ENCODE data around the gene SRPRA.
A peak's percentile ranks its signal among the peaks of the same experiment; 100 is the strongest.

The SRPRA gene

DNA sequence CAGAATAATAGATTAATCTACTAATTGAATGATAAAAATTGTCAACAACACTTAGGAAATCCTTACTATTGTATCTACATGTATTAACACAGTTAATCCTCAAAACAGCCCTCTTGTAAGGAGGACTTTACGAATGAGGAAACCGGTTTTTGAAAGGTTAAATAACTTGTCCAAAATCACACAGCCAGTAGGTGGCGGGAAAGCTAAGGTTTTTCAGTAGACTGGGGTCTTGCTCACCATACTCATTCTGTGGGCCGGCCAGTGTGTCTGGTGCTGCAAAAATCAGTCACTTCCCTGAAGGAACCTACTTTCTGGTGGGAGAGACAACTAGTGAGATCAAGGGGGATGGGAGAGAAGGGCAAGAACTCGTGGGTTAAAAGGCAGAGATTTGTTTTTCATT is 39.0 kb upstream of the SRPRA start:
- Histone ChIP-seq H3K27ac (ENCODE audit: low read depth, low read length) (no peak overlapping the region), H3K4me3 (ENCODE audit: low read depth, low read length) (no peak overlapping the region), H3K4me1 (ENCODE audit: control insufficient read depth, insufficient read depth, low read length) (peaks cover 10% of the 10 kb centered on the region), H3K9me3 (ENCODE audit: control insufficient read depth, insufficient read depth, low read depth, low read length) (no peaks in the 10 kb centered on the region), H3K27me3 (ENCODE audit: control insufficient read depth, insufficient read depth, low read length) (no peaks in the 10 kb centered on the region), H3K36me3 (ENCODE audit: control insufficient read depth, insufficient read depth, low read length) (0 out of 2 replicates have a peak, but pooled peaks cover 11% of the 10 kb centered on the region), H3K9ac (ENCODE audit: low read length) (no peak overlapping the region)

GRCh38 chr11:126305699-126306098 is 37.0 kb upstream of the SRPRA start:
- H3K27ac ChIP-seq (ENCODE audit: low read depth, low read length): no peak overlapping the region
- H3K4me3 ChIP-seq (ENCODE audit: low read depth, low read length): no peak overlapping the region
- H3K4me1 ChIP-seq (ENCODE audit: control insufficient read depth, insufficient read depth, low read length): peaks cover 10% of the 10 kb centered on the region

GRCh38 chr11:126304457-126305075 is 35.9 kb upstream of the SRPRA start:
- H3K4me1 ChIP-seq (ENCODE audit: control insufficient read depth, insufficient read depth, low read length): peaks cover 10% of the 10 kb centered on the region
- no peaks in the 10 kb centered on the region for H3K27me3 ChIP-seq (ENCODE audit: control insufficient read depth, insufficient read depth, low read length)
- H3K9me3 ChIP-seq (ENCODE audit: control insufficient read depth, insufficient read depth, low read depth, low read length): no peaks in the 10 kb centered on the region
- peak overlapping the region; percentile 87 for H3K9ac ChIP-seq (ENCODE audit: low read length)
- H3K36me3 ChIP-seq (ENCODE audit: control insufficient read depth, insufficient read depth, low read length): 0 out of 2 replicates have a peak, but pooled peaks cover 5% of the 10 kb centered on the region
- peak overlapping the region; percentile 93 for H3K27ac ChIP-seq (ENCODE audit: low read depth, low read length)
- H3K4me3 ChIP-seq (ENCODE audit: low read depth, low read length): peak overlapping the region; percentile 92

More at GRCh38 chr11:126305699-126306098, 37.0 kb upstream of the SRPRA start:
- H3K27me3 ChIP-seq (ENCODE audit: control insufficient read depth, insufficient read depth, low read length): no peaks in the 10 kb centered on the region
- no peak overlapping the region for H3K9ac ChIP-seq (ENCODE audit: low read length)
- H3K9me3 ChIP-seq (ENCODE audit: control insufficient read depth, insufficient read depth, low read depth, low read length): no peaks in the 10 kb centered on the region
- 0 out of 2 replicates have a peak, but pooled peaks cover 5% of the 10 kb centered on the region for H3K36me3 ChIP-seq (ENCODE audit: control insufficient read depth, insufficient read depth, low read length)

DNA sequence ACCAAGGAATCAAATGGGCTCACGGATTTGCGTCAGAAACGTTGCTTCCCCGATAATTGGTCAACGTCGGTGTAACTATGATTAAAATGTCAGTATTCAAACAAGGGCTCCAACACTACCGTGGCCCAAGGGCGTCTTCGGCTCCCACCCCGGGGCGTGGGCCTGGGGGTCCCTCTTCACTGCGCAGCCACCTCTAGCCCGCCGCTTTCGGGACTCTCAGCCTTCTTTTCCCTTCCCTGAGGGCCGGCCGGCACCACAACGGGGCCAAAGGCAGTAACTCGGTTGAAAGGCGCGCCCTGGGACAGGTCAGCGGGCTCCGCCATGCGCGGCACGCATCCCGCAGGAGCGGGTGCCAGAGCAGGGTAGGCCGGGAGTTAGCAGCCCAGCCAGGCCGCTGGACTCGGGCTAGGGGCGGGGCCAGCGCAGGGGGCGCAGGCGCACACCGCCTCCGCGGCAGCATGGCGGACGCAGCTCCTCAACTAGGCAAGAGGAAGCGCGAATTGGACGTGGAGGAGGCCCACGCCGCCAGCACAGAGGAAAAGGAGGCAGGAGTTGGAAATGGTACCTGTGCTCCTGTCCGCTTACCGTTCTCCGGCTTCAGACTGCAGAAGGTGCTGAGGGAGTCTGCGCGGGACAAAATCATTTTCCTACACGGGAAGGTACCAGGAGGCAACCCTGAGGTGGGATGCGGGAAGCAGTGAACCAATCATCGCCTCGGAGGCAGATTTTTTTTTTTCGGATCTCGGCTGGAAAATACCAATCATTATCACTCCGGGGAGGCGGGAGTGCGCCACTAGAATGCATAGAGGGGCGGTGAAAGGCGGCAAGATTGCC is 35.1 kb upstream of the SRPRA start, which contains the start of gene DCPS:
Gene DCPS (plus strand): TSS at position 438 of the 834 bp plus-strand sequence. CDS start 21 bp downstream, at position 459.
- 0 out of 2 replicates have a peak, but pooled peaks cover 5% of the 10 kb centered on the region for H3K36me3 ChIP-seq (ENCODE audit: control insufficient read depth, insufficient read depth, low read length)
- no peaks in the 10 kb centered on the region for H3K27me3 ChIP-seq (ENCODE audit: control insufficient read depth, insufficient read depth, low read length)
- H3K4me3 ChIP-seq (ENCODE audit: low read depth, low read length): peak within 1 kb of the TSS; percentile 92
- H3K27ac ChIP-seq (ENCODE audit: low read depth, low read length): peak within 1 kb of the TSS; percentile 93
- peaks cover 10% of the 10 kb centered on the region for H3K4me1 ChIP-seq (ENCODE audit: control insufficient read depth, insufficient read depth, low read length)
- H3K9me3 ChIP-seq (ENCODE audit: control insufficient read depth, insufficient read depth, low read depth, low read length): no peaks in the 10 kb centered on the region
- peak within 1 kb of the TSS; percentile 87 for H3K9ac ChIP-seq (ENCODE audit: low read length)

- H3K4me1 ChIP-seq (ENCODE audit: control insufficient read depth, insufficient read depth, low read length): no peaks in the 10 kb centered on the region
- H3K9me3 ChIP-seq (ENCODE audit: control insufficient read depth, insufficient read depth, low read depth, low read length): no peaks in the 10 kb centered on the region
- no peak overlapping the region for H3K4me3 ChIP-seq (ENCODE audit: low read depth, low read length)
- no peak overlapping the region for H3K9ac ChIP-seq (ENCODE audit: low read length)
- H3K36me3 ChIP-seq (ENCODE audit: control insufficient read depth, insufficient read depth, low read length): peaks cover 26% of the 10 kb centered on the region
- no peaks in the 10 kb centered on the region for H3K27me3 ChIP-seq (ENCODE audit: control insufficient read depth, insufficient read depth, low read length)
- no peak overlapping the region for H3K27ac ChIP-seq (ENCODE audit: low read depth, low read length)
These were observed 28.3 kb upstream of the SRPRA start for GRCh38 chr11:126297004-126297403.

- Histone ChIP-seq H3K4me1 (ENCODE audit: control insufficient read depth, insufficient read depth, low read length) (no peaks in the 10 kb centered on the region), H3K27me3 (ENCODE audit: control insufficient read depth, insufficient read depth, low read length) (no peaks in the 10 kb centered on the region), H3K27ac (ENCODE audit: low read depth, low read length) (no peak overlapping the region), H3K9ac (ENCODE audit: low read length) (no peak overlapping the region), H3K4me3 (ENCODE audit: low read depth, low read length) (no peak overlapping the region), H3K9me3 (ENCODE audit: control insufficient read depth, insufficient read depth, low read depth, low read length) (no peaks in the 10 kb centered on the region), H3K36me3 (ENCODE audit: control insufficient read depth, insufficient read depth, low read length) (peaks cover 39% of the 10 kb centered on the region)
These were observed 25.0 kb upstream of the SRPRA start for GRCh38 chr11:126293726-126294125.

GRCh38 chr11:126290887-126291286 is 22.2 kb upstream of the SRPRA start:
- H3K27me3 ChIP-seq (ENCODE audit: control insufficient read depth, insufficient read depth, low read length): no peaks in the 10 kb centered on the region
- no peaks in the 10 kb centered on the region for H3K9me3 ChIP-seq (ENCODE audit: control insufficient read depth, insufficient read depth, low read depth, low read length)
- no peak overlapping the region for H3K27ac ChIP-seq (ENCODE audit: low read depth, low read length)
- no peak overlapping the region for H3K9ac ChIP-seq (ENCODE audit: low read length)
- no peaks in the 10 kb centered on the region for H3K4me1 ChIP-seq (ENCODE audit: control insufficient read depth, insufficient read depth, low read length)
- H3K36me3 ChIP-seq (ENCODE audit: control insufficient read depth, insufficient read depth, low read length): peaks cover 36% of the 10 kb centered on the region
- H3K4me3 ChIP-seq (ENCODE audit: low read depth, low read length): no peak overlapping the region

- H3K27ac ChIP-seq (ENCODE audit: low read depth, low read length): no peak overlapping the region
- H3K27me3 ChIP-seq (ENCODE audit: control insufficient read depth, insufficient read depth, low read length): no peaks in the 10 kb centered on the region
These were observed 19.5 kb upstream of the SRPRA start for GRCh38 chr11:126288237-126288636.

DNA sequence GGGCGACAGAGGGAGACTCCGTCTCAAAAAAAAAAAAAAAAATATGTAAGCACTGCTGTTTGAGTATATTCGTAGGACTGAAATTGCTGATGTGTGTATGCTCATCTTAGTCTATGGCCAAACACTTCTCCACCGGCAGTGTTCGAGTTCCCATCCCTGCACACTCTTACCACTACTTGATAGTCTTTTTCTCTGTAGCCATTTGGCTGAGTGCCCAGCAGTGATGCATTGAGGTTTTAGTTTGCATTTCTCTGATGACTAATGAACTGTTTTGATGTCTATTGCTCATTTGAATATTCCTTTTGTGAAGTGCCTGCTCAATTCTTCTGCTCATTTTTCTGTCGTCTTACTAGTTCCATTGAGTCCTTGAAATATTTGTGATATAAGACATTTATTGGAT is 16.1 kb upstream of the SRPRA start:
- H3K27me3 ChIP-seq (ENCODE audit: control insufficient read depth, insufficient read depth, low read length): peaks cover 6% of the 10 kb centered on the region
- H3K27ac ChIP-seq (ENCODE audit: low read depth, low read length): no peak overlapping the region
- H3K9me3 ChIP-seq (ENCODE audit: control insufficient read depth, insufficient read depth, low read depth, low read length): no peaks in the 10 kb centered on the region
- peaks cover 10% of the 10 kb centered on the region for H3K4me1 ChIP-seq (ENCODE audit: control insufficient read depth, insufficient read depth, low read length)
- H3K9ac ChIP-seq (ENCODE audit: low read length): no peak overlapping the region
- H3K4me3 ChIP-seq (ENCODE audit: low read depth, low read length): no peak overlapping the region
- no peaks in the 10 kb centered on the region for H3K36me3 ChIP-seq (ENCODE audit: control insufficient read depth, insufficient read depth, low read length)

More at GRCh38 chr11:126288237-126288636, 19.5 kb upstream of the SRPRA start:
- H3K9ac ChIP-seq (ENCODE audit: low read length): no peak overlapping the region
- H3K4me1 ChIP-seq (ENCODE audit: control insufficient read depth, insufficient read depth, low read length): peaks cover 3% of the 10 kb centered on the region; the same call in 1 of the 2 replicates
- H3K4me3 ChIP-seq (ENCODE audit: low read depth, low read length): no peak overlapping the region
- no peaks in the 10 kb centered on the region for H3K9me3 ChIP-seq (ENCODE audit: control insufficient read depth, insufficient read depth, low read depth, low read length)
- H3K36me3 ChIP-seq (ENCODE audit: control insufficient read depth, insufficient read depth, low read length): peaks cover 24% of the 10 kb centered on the region

GRCh38 chr11:126282736-126283591 is 14.3 kb upstream of the SRPRA start, which contains the start of gene TIRAP:
Gene TIRAP, plus strand, starts transcription at chr11:126283093. Its CDS starts 7,802 bp downstream, at chr11:126290895.
- peak within 1 kb of the TSS; percentile 68 for H3K4me3 ChIP-seq (ENCODE audit: low read depth, low read length)
- peaks cover 10% of the 10 kb centered on the region for H3K4me1 ChIP-seq (ENCODE audit: control insufficient read depth, insufficient read depth, low read length)
- no peaks in the 10 kb centered on the region for H3K9me3 ChIP-seq (ENCODE audit: control insufficient read depth, insufficient read depth, low read depth, low read length)
- peaks cover 15% of the 10 kb centered on the region for H3K36me3 ChIP-seq (ENCODE audit: control insufficient read depth, insufficient read depth, low read length)
- peaks cover 6% of the 10 kb centered on the region for H3K27me3 ChIP-seq (ENCODE audit: control insufficient read depth, insufficient read depth, low read length)
- no peak within 1 kb of the TSS for H3K27ac ChIP-seq (ENCODE audit: low read depth, low read length)
- peak within 1 kb of the TSS; percentile 67 for H3K9ac ChIP-seq (ENCODE audit: low read length)

Measured in HUES6 (cell line).